ENCODE measurements around the gene GSDME.

GSDME gene

GRCh38 chr7:24762771-24763170 lies 5.5 kb upstream of the GSDME start:
- H3K4me3 Mint-ChIP-seq = no peak overlapping the region
- H3K36me3 Mint-ChIP-seq (ENCODE audit: low read depth) = no peaks in the 10 kb centered on the region
- peaks cover 24% of the 10 kb centered on the region for H3K27me3 Mint-ChIP-seq (ENCODE audit: low read depth, poor library complexity)
- no peak for DNase-seq
- no peak for TF ChIP-seq CTCF (IDR thresholded peaks at IDR 0.05)
- H3K9me3 Mint-ChIP-seq = no peaks in the 10 kb centered on the region
- no peak overlapping the region for H3K27ac Mint-ChIP-seq
- H3K4me1 Mint-ChIP-seq = peaks cover 18% of the 10 kb centered on the region

GRCh38 chr7:24760968-24761367 lies 3.7 kb upstream of the GSDME start:
- H3K9me3 Mint-ChIP-seq = no peaks in the 10 kb centered on the region
- H3K27ac Mint-ChIP-seq = no peak overlapping the region
- peaks cover 26% of the 10 kb centered on the region for H3K4me1 Mint-ChIP-seq
- no peak overlapping the region for H3K4me3 Mint-ChIP-seq
- no peak for DNase-seq
- peaks cover 35% of the 10 kb centered on the region for H3K27me3 Mint-ChIP-seq (ENCODE audit: low read depth, poor library complexity)
- H3K36me3 Mint-ChIP-seq (ENCODE audit: low read depth) = no peaks in the 10 kb centered on the region
- no peak for TF ChIP-seq CTCF (IDR thresholded peaks at IDR 0.05)

- Mint-ChIP-seq H3K27me3 (ENCODE audit: low read depth, poor library complexity) (peaks cover 44% of the 10 kb centered on the region), H3K36me3 (ENCODE audit: low read depth) (no peaks in the 10 kb centered on the region), H3K4me3 (peak overlapping the region; percentile 90), H3K9me3 (no peaks in the 10 kb centered on the region), H3K4me1 (peaks cover 26% of the 10 kb centered on the region), H3K27ac (peak overlapping the region; percentile 64)
- DNase-seq = peak; percentile 78
- no peak for TF ChIP-seq CTCF (IDR thresholded peaks at IDR 0.05)
These were observed 515 bp downstream of the GSDME start for GRCh38 chr7:24756545-24757352.

- no peaks in the 10 kb centered on the region for H3K36me3 Mint-ChIP-seq (ENCODE audit: low read depth)
- TF ChIP-seq CTCF (IDR thresholded peaks at IDR 0.05) = no peak
- H3K27me3 Mint-ChIP-seq (ENCODE audit: low read depth, poor library complexity) = peaks cover 44% of the 10 kb centered on the region
- H3K9me3 Mint-ChIP-seq = no peaks in the 10 kb centered on the region
- H3K4me1 Mint-ChIP-seq = peaks cover 26% of the 10 kb centered on the region
- no peak overlapping the region for H3K27ac Mint-ChIP-seq
- DNase-seq = no peak
- peak overlapping the region; percentile 90 for H3K4me3 Mint-ChIP-seq
These were observed 1.5 kb downstream of the GSDME start for GRCh38 chr7:24755541-24756407.

- no peak for DNase-seq
- H3K4me1 Mint-ChIP-seq = peaks cover 26% of the 10 kb centered on the region
- no peaks in the 10 kb centered on the region for H3K36me3 Mint-ChIP-seq (ENCODE audit: low read depth)
- no peak overlapping the region for H3K4me3 Mint-ChIP-seq
- TF ChIP-seq CTCF (IDR thresholded peaks at IDR 0.05) = no peak
- no peak overlapping the region for H3K27ac Mint-ChIP-seq
- H3K27me3 Mint-ChIP-seq (ENCODE audit: low read depth, poor library complexity) = peaks cover 41% of the 10 kb centered on the region
- no peaks in the 10 kb centered on the region for H3K9me3 Mint-ChIP-seq
These were observed 2.3 kb downstream of the GSDME start for GRCh38 chr7:24754906-24755506.
